C1 segment of cervical spinal cord (tissue), 14 donors: ENCODE results near the gene SNAPC4.

Experiments used
- DNase-seq, 14 donors: peaks; one replicate each; lab custom pipeline; 2025; lab: John Stamatoyannopoulos, UW

SNAPC4 gene

GRCh38 chr9:136371533-136371880 lies 28.5 kb downstream of the SNAPC4 start:
- no peak for DNase-seq

- no peak for DNase-seq
Measured at GRCh38 chr9:136370687-136371532, 29.1 kb downstream of the SNAPC4 start.

GRCh38 chr9:136370037-136370436 lies 29.9 kb downstream of the SNAPC4 start:
- DNase-seq = no peak

GRCh38 chr9:136368190-136368589 lies 31.8 kb downstream of the SNAPC4 start:
- DNase-seq = no peak

- DNase-seq = no peak
Measured at GRCh38 chr9:136367296-136368145, 32.4 kb downstream of the SNAPC4 start.

GRCh38 chr9:136366826-136367225 lies 33.1 kb downstream of the SNAPC4 start:
- DNase-seq = no peak

GRCh38 chr9:136365775-136366222 lies 34.2 kb downstream of the SNAPC4 start:
- peak in 2 of 14 donors; percentile 10 to 17 for DNase-seq

- DNase-seq = no peak
Measured at GRCh38 chr9:136364942-136365774, 34.8 kb downstream of the SNAPC4 start.

- no peak for DNase-seq
Measured at GRCh38 chr9:136363949-136364748, 35.8 kb downstream of the SNAPC4 start.

GRCh38 chr9:136363106-136363948 lies 36.6 kb downstream of the SNAPC4 start, which contains the start of gene DNLZ:
DNLZ (minus strand) TSS chr9:136363744; CDS start chr9:136363714, 30 bp downstream.
- DNase-seq = peak; percentile 49 to 95 (median 90)

GRCh38 chr9:136362450-136362784 lies 37.6 kb downstream of the SNAPC4 start:
- no peak for DNase-seq

GRCh38 chr9:136361754-136362449 lies 38.1 kb downstream of the SNAPC4 start:
- DNase-seq = no peak

GRCh38 chr9:136361047-136361753 lies 38.8 kb downstream of the SNAPC4 start:
- DNase-seq = no peak

GRCh38 chr9:136359774-136360718 lies 39.9 kb downstream of the SNAPC4 start:
- peak in 1 of 14 donors; percentile 35 for DNase-seq

- DNase-seq = no peak
Measured at GRCh38 chr9:136358888-136359287, 41.1 kb downstream of the SNAPC4 start.

- no peak for DNase-seq
Measured at GRCh38 chr9:136358016-136358415, 42.0 kb downstream of the SNAPC4 start.

GRCh38 chr9:136357202-136357725 lies 42.7 kb downstream of the SNAPC4 start:
- no peak for DNase-seq
